K562 (cell line): ENCODE results near the gene ZNF506. TPM values are rescaled to one million over a fixed set of nuclear protein-coding genes. Genes with fewer than 3 reads are reported as not detected.

Source experiments
- BCOR ChIP-seq: fragments of 450-650 bp; IDR thresholded peaks from 2 replicates; pipeline ENCODE4 v1.6.1; 2016
- CHD1 ChIP-seq: fragments of 200-600 bp; sonication (generic); IDR thresholded peaks from one replicate; pipeline ENCODE4 v1.6.1; 2012; ENCODE audit warnings: mild to moderate bottlenecking, moderate library complexity, low read length, inconsistent platforms
- CREBBP ChIP-seq: IDR thresholded peaks from one replicate; pipeline ENCODE4 v1.6.1; 2012; ENCODE audit warnings: low read depth, mild to moderate bottlenecking, control low read depth, inconsistent platforms, low read length
- CTCF ChIP-seq, 3 experiments: IDR thresholded peaks in 2 of 3; conservative IDR thresholded peaks in 1 of 3; 2 replicates each; pipeline ENCODE4 v1.5.1; 2011 to 2012; ENCODE audit warnings: low read length in 3 of 3, mild to moderate bottlenecking in 3 of 3, control low read depth in 2 of 3, improper control_type of control experiment in 1 of 3, inconsistent platforms in 1 of 3, low read depth in 1 of 3, mixed read lengths in 1 of 3, moderate library complexity in 1 of 3; ENCODE audit not compliant: insufficient read depth in 2 of 3
- CTCFL ChIP-seq: IDR thresholded peaks from 2 replicates; pipeline ENCODE4 v1.6.1; 2011; ENCODE audit warnings: borderline replicate concordance, low read depth, mild to moderate bottlenecking, moderate library complexity, low read length; ENCODE audit not compliant: insufficient read depth, poor library complexity, severe bottlenecking
- DIDO1 ChIP-seq: fragments of 450-650 bp; IDR thresholded peaks from 2 replicates; pipeline ENCODE4 v1.6.1; 2016; ENCODE audit warnings: low read depth, missing biosample characterization, missing genetic modification characterization
- GABPA ChIP-seq: fragments of 200-800 bp; sonication (Bioruptor generic); conservative IDR thresholded peaks from 2 replicates; pipeline ENCODE4 v1.6.1; 2016; ENCODE audit warnings: low read depth, missing genetic modification characterization, missing compliant biosample characterization
- HMBOX1 ChIP-seq: sonication (generic); IDR thresholded peaks from 2 replicates; pipeline ENCODE4 v1.6.1; 2016
- HOXB6 ChIP-seq: fragments of 250-450 bp; sonication (Bioruptor Pico); IDR thresholded peaks from 2 replicates; pipeline ENCODE4 v1.5.1; 2022; ENCODE audit warnings: mild to moderate bottlenecking, borderline replicate concordance
- MBD2 ChIP-seq: sonication (generic); IDR thresholded peaks from 2 replicates; pipeline ENCODE4 v1.6.1; 2016; ENCODE audit warnings: low read depth, borderline replicate concordance
- NFE2L1 ChIP-seq: fragments of 450-650 bp; IDR thresholded peaks from 2 replicates; pipeline ENCODE4 v1.6.1; 2016; ENCODE audit warnings: missing genetic modification characterization, low read depth, mild to moderate bottlenecking, missing compliant biosample characterization, moderate library complexity, borderline replicate concordance
- NR3C1 ChIP-seq: sonication (generic); formaldehyde crosslinking; IDR thresholded peaks from 2 replicates; pipeline ENCODE4 v1.8.1; 2022; ENCODE audit warnings: missing genetic modification reagents
- SAP30 ChIP-seq: fragments of 200-600 bp; sonication (generic); IDR thresholded peaks from 2 replicates; pipeline ENCODE4 v1.6.1; 2012; ENCODE audit warnings: borderline replicate concordance, low read depth, mild to moderate bottlenecking, moderate library complexity, low read length, control low read depth, inconsistent platforms; ENCODE audit not compliant: insufficient read depth, poor library complexity, severe bottlenecking
- TCFL5 ChIP-seq: fragments of 250-450 bp; sonication (Bioruptor Pico); conservative IDR thresholded peaks from 2 replicates; pipeline ENCODE4 v1.6.1; 2021; ENCODE audit warnings: mild to moderate bottlenecking, moderate library complexity, matching md5 sums
- TRIM24 ChIP-seq, 2 experiments: fragments of 450-650 bp; IDR thresholded peaks; 2 replicates each; pipeline ENCODE4 v1.6.1; 2016
- TSHZ1 ChIP-seq: fragments of 250-450 bp; sonication (Bioruptor Pico); IDR thresholded peaks from 2 replicates; pipeline ENCODE4 v1.4.0; 2020; ENCODE audit warnings: mild to moderate bottlenecking, moderate library complexity
- U2AF2 ChIP-seq: fragments of 200-400 bp; formaldehyde crosslinking; optimal IDR thresholded peaks from 2 replicates; pipeline ENCODE3; 2017; ENCODE audit warnings: low read depth, mild to moderate bottlenecking, low read length
- ZEB2 ChIP-seq: fragments of 450-650 bp; IDR thresholded peaks from 2 replicates; pipeline ENCODE4 v1.6.1; 2016
- ZNF766 ChIP-seq: fragments of 200-800 bp; sonication (Bioruptor generic); conservative IDR thresholded peaks from 2 replicates; pipeline ENCODE4 v1.6.1; 2016; ENCODE audit warnings: missing genetic modification characterization, missing compliant biosample characterization
- polyA plus RNA-seq, 8 experiments: library from polyadenylated mRNA; depleted of rRNA in 4 of 8; stranded (reverse) in 5 of 8; unstranded in 3 of 8; fragments of >200 nt; fragmentation: Nextera tagmentation in 2 of 8; fragmentation: Illumina TruSeq in 1 of 8; extraction: Ambion mirVana in 2 of 8; extraction: Trizol in 1 of 8; gene quantifications; 2 replicates each; pipeline versions ENCODE4 v1.2.1 to v1.2.3, GENCODE V29; 2011 to 2014; ENCODE audit warnings: inconsistent platforms in 1 of 8, missing spikeins in 1 of 8
- total RNA-seq, 7 experiments: library from RNA; depleted of rRNA in 6 of 7; stranded (reverse); fragments of >200 nt in 6 of 7; fragmentation: Illumina TruSeq in 2 of 7; extraction: Trizol in 2 of 7; gene quantifications; 2 replicates each; pipeline versions ENCODE4 v1.2.1 to v1.2.3, GENCODE V29; 2011 to 2021; ENCODE audit warnings: low replicate concordance in 1 of 7

ZNF506 gene
- total and polyA plus RNA-seq, 9 of the 15 experiments (the other 6 are each of a cell fraction or from before 2014, with no cell fraction given) = 0.03 to 0.44 (median 0.14) TPM; not detected in 2

- no peak for TF ChIP-seq TSHZ1 (CRISPR knock-in tag)
- no peak for TF ChIP-seq NR3C1 (CRISPR knock-in tag)
- no peak for TF ChIP-seq BCOR
- TF ChIP-seq DIDO1 = 0 out of 2 replicates have a peak, but pooled peaks have one; percentile 26
- no peak for TF ChIP-seq ZEB2
- peak; percentile 28 for TF ChIP-seq CTCFL
- no peak for TF ChIP-seq TCFL5 (CRISPR knock-in tag)
- peak; percentile 89 for TF ChIP-seq CHD1
- TF ChIP-seq ZNF766 (CRISPR knock-in tag) = peak; percentile 60; the same call in 1 of the 2 replicates
- peak; percentile 67 for TF ChIP-seq SAP30
- TF ChIP-seq HOXB6 (CRISPR knock-in tag) = no peak
- peak in 1 of 3 experiments; percentile 17; a peak in 1 of 6 replicates for TF ChIP-seq CTCF (IDR thresholded peaks at IDR 0.05 in 2 of 3, conservative IDR thresholded peaks at IDR 0.05 in 1 of 3; ENCODE audit: insufficient read depth in 2 of 3, low read depth in 1 of 3, low read length in 3 of 3)
- no peak for TF ChIP-seq TRIM24 (IDR thresholded peaks at IDR 0.05)
- TF ChIP-seq MBD2 = peak; percentile 87
- TF ChIP-seq U2AF2 = no peak
- no peak for TF ChIP-seq NFE2L1 (tag)
- no peak for TF ChIP-seq CREBBP
- peak; percentile 42; the same call in 1 of the 2 replicates for TF ChIP-seq GABPA (tag)
- no peak for TF ChIP-seq HMBOX1
Observed at GRCh38 chr19:19865750-19866610, 44.4 kb upstream of the ZNF506 start, which contains the start of gene ZNF253 (continued).
